Ishikawa (cell line): ENCODE results near the gene OSBPL10.
A peak's percentile ranks its signal among the peaks of the same experiment; 100 is the strongest.

Source experiments
- CEBPB ChIP-seq: IDR thresholded peaks from 2 replicates; pipeline ENCODE4 v1.6.1; 2012
- CREB1 ChIP-seq: IDR thresholded peaks from 2 replicates; pipeline ENCODE4 v1.6.1; 2012; ENCODE audit warnings: low read depth
- EGR1 ChIP-seq: IDR thresholded peaks from 2 replicates; pipeline ENCODE4 v1.6.1; 2012
- EP300 ChIP-seq: IDR thresholded peaks from 2 replicates; pipeline ENCODE4 v1.6.1; 2012; ENCODE audit warnings: borderline replicate concordance
- FOXM1 ChIP-seq: IDR thresholded peaks from 2 replicates; pipeline ENCODE4 v1.6.1; 2012; ENCODE audit warnings: low read depth, borderline replicate concordance
- MAX ChIP-seq: IDR thresholded peaks from 2 replicates; pipeline ENCODE4 v1.6.1; 2012
- NFIC ChIP-seq: IDR thresholded peaks from 2 replicates; pipeline ENCODE4 v1.6.1; 2012
- RAD21 ChIP-seq: IDR thresholded peaks from 2 replicates; pipeline ENCODE4 v1.6.1; 2012; ENCODE audit warnings: low read depth
- REST ChIP-seq: IDR thresholded peaks from 2 replicates; pipeline ENCODE4 v1.6.1; 2012; ENCODE audit warnings: low read depth, mild to moderate bottlenecking
- TAF1 ChIP-seq: IDR thresholded peaks from 2 replicates; pipeline ENCODE4 v1.6.1; 2012; ENCODE audit warnings: low read depth, mild to moderate bottlenecking
- TCF12 ChIP-seq: IDR thresholded peaks from 2 replicates; pipeline ENCODE4 v1.6.1; 2012; ENCODE audit warnings: low read depth
- TEAD4 ChIP-seq: IDR thresholded peaks from 2 replicates; pipeline ENCODE4 v1.6.1; 2012
- USF1 ChIP-seq: IDR thresholded peaks from 2 replicates; pipeline ENCODE4 v1.6.1; 2012
- YY1 ChIP-seq: IDR thresholded peaks from 2 replicates; pipeline ENCODE4 v1.6.1; 2012; ENCODE audit warnings: low read depth
- ZBTB7A ChIP-seq: IDR thresholded peaks from 2 replicates; pipeline ENCODE4 v1.6.1; 2012; ENCODE audit warnings: low read depth

Gene OSBPL10

GRCh38 chr3:31770822-31771326 lies 210.2 kb downstream of the OSBPL10 start:
- TF ChIP-seq ZBTB7A: no peak
- no peak for TF ChIP-seq REST
- no peak for TF ChIP-seq MAX
- no peak for TF ChIP-seq RAD21
- no peak for TF ChIP-seq TEAD4

GRCh38 chr3:31768479-31769125 lies 212.5 kb downstream of the OSBPL10 start:
- TF ChIP-seq RAD21: peak; percentile 69
- no peak for TF ChIP-seq MAX

- TF ChIP-seq YY1 (no peak), FOXM1 (no peak), EP300 (no peak), REST (no peak), RAD21 (no peak), ZBTB7A (no peak), CREB1 (no peak), EGR1 (no peak), TEAD4 (no peak), TCF12 (no peak), MAX (no peak), NFIC (no peak), CEBPB (no peak), TAF1 (no peak), USF1 (no peak)
Measured at GRCh38 chr3:31767920-31768319, 213.1 kb downstream of the OSBPL10 start.

- TF ChIP-seq MAX (no peak), CREB1 (no peak), CEBPB (no peak), NFIC (no peak), REST (no peak), ZBTB7A (no peak), TEAD4 (no peak), FOXM1 (no peak), TAF1 (no peak), YY1 (no peak), TCF12 (no peak), EGR1 (no peak), EP300 (no peak), USF1 (no peak), RAD21 (no peak)
Measured at GRCh38 chr3:31766669-31767068, 214.4 kb downstream of the OSBPL10 start.

- TF ChIP-seq USF1 (no peak), YY1 (no peak), CREB1 (no peak), NFIC (no peak), EP300 (no peak), TEAD4 (no peak), CEBPB (no peak), TCF12 (no peak), TAF1 (no peak), ZBTB7A (no peak), REST (no peak), FOXM1 (no peak), RAD21 (no peak), EGR1 (no peak), MAX (no peak)
Measured at GRCh38 chr3:31765871-31766270, 215.2 kb downstream of the OSBPL10 start.
